Omental fat pad (tissue), 4 donors: ENCODE data around the gene RBM47. TPM values are rescaled to one million over a fixed set of nuclear protein-coding genes. Genes with fewer than 3 reads are reported as not detected.
"Not testable (repeated sequence)": the region's sequence is repeated elsewhere in the genome, so short reads cannot be mapped to it uniquely, and the experiment has no call there.

Experiments used
- ATAC-seq: fragments of 150-250 bp; one replicate; pipeline ENCODE4 v1.9.1; 2016; ENCODE audit warnings: mild to moderate bottlenecking, moderate library complexity; ENCODE audit not compliant: low FRiP score
- DNase-seq: peaks from one replicate; pipeline ENCODE4 v3.0.0-alpha.2; 2019; ENCODE audit warnings: low spot score
- CTCF ChIP-seq, 3 donors: fragments of 450-650 bp; IDR thresholded peaks; one replicate each; pipeline ENCODE4 v1.5.1; 2016 to 2017; ENCODE audit warnings: antibody characterized with exemption in 3 of 3, mild to moderate bottlenecking in 3 of 3, moderate library complexity in 2 of 3
- total RNA-seq, 4 donors: library from RNA; depleted of rRNA; stranded (reverse); fragments of >200 nt; gene quantifications; one replicate each; pipeline ENCODE4 v1.1.0, GENCODE V29; 2016

Gene RBM47
- total RNA-seq, 4 donors from 2014 or later, result 51.0 to 124 (median 55.5) TPM

- DNase-seq (no peak), ATAC-seq (no peak)
- no peak for TF ChIP-seq CTCF (IDR thresholded peaks at IDR 0.05)
Observed at GRCh38 chr4:40563401-40563800, 66.3 kb downstream of the RBM47 start.

GRCh38 chr4:40562681-40563080, 67.0 kb downstream of the RBM47 start:
- no peak for TF ChIP-seq CTCF (IDR thresholded peaks at IDR 0.05)
- no peak for ATAC-seq

GRCh38 chr4:40562208-40562607, 67.5 kb downstream of the RBM47 start:
- DNase-seq, result no peak
- no peak for ATAC-seq
- TF ChIP-seq CTCF (IDR thresholded peaks at IDR 0.05), result no peak

More at GRCh38 chr4:40562681-40563080, 67.0 kb downstream of the RBM47 start:
- no peak for DNase-seq

GRCh38 chr4:40561543-40562177, 68.0 kb downstream of the RBM47 start:
- not testable (repeated sequence) for ATAC-seq, DNase-seq

- ATAC-seq (no peak), DNase-seq (no peak)
- TF ChIP-seq CTCF (IDR thresholded peaks at IDR 0.05), result no peak
Observed at GRCh38 chr4:40559585-40560465, 69.8 kb downstream of the RBM47 start.

- no peak for DNase-seq
- ATAC-seq, result peak; percentile 80
- TF ChIP-seq CTCF (IDR thresholded peaks at IDR 0.05), result no peak
Observed at GRCh38 chr4:40557736-40558135, 71.9 kb downstream of the RBM47 start.

GRCh38 chr4:40555176-40555900, 74.3 kb downstream of the RBM47 start:
- no peak for DNase-seq
- no peak for ATAC-seq
- TF ChIP-seq CTCF (IDR thresholded peaks at IDR 0.05), result no peak

- not testable (repeated sequence) for DNase-seq, ATAC-seq
Observed at GRCh38 chr4:40554641-40555040, 75.0 kb downstream of the RBM47 start.
